Panc1 (cell line): ENCODE data around the gene OSCAR. TPM values are rescaled to one million over a fixed set of nuclear protein-coding genes. Genes with fewer than 3 reads are reported as not detected.
"Not testable (repeated sequence)": the region's sequence is repeated elsewhere in the genome, so short reads cannot be mapped to it uniquely, and the experiment has no call there.

Source experiments
- ATAC-seq: fragments of 200-7000 bp; cut with Tn5 transposase; 2 replicates; pipeline ENCODE4 v1.9.1; 2020; ENCODE audit warnings: mild to moderate bottlenecking, moderate library complexity
- BruUV-seq: library from RNA; stranded (reverse); fragments of 400-500 nt; replicated peaks from 2 replicates; lab custom pipeline; 2021; lab: Mats Ljungman, UMichigan
- CTCF ChIA-PET: fragments of 300-600 bp; sonication (Branson Sonifier 250); formaldehyde crosslinking; loops from one replicate; lab custom pipeline; 2022; ENCODE audit warnings: antibody characterized with exemption; lab: Charles Lee
- POLR2A ChIA-PET: fragments of 300-600 bp; sonication (Branson Sonifier 250); formaldehyde crosslinking; loops from one replicate; lab custom pipeline; 2022; ENCODE audit warnings: antibody characterized with exemption; lab: Charles Lee
- DNase-seq: peaks from one replicate; pipeline ENCODE4 v3.0.0-alpha.2; 2010; ENCODE audit warnings: low read depth, low spot score
- H3K27ac ChIP-seq: 2 replicates; pipeline ENCODE4 v1.5.1; 2011; ENCODE audit warnings: mild to moderate bottlenecking, low read length, inconsistent platforms
- H3K27me3 ChIP-seq: fragments of 200-500 bp; sonication (Bioruptor generic); 2 replicates; pipeline ENCODE4 v1.6.0; 2014; ENCODE audit warnings: low read length, inconsistent platforms; ENCODE audit not compliant: control insufficient read depth, insufficient read depth
- H3K36me3 ChIP-seq: fragments of 200-500 bp; sonication (Bioruptor generic); 2 replicates; pipeline ENCODE4 v1.5.1; 2014; ENCODE audit warnings: inconsistent platforms, mild to moderate bottlenecking, low read length, moderate library complexity; ENCODE audit not compliant: control insufficient read depth, insufficient read depth
- H3K4me1 ChIP-seq: 2 replicates; pipeline ENCODE4 v1.5.1; 2011; ENCODE audit warnings: inconsistent platforms, mild to moderate bottlenecking, low read length, moderate library complexity; ENCODE audit not compliant: control insufficient read depth, insufficient read depth
- H3K4me3 ChIP-seq, 2 experiments: 2 replicates each; pipeline ENCODE4 v1.5.1; 2011 to 2012; ENCODE audit warnings: low read depth in 2 of 2, low read length in 2 of 2, mild to moderate bottlenecking in 2 of 2, inconsistent platforms in 1 of 2, moderate library complexity in 1 of 2
- H3K9me3 ChIP-seq: fragments of 200-500 bp; sonication (Bioruptor generic); 2 replicates; pipeline ENCODE4 v1.5.1; 2014; ENCODE audit warnings: low read depth, mild to moderate bottlenecking, inconsistent platforms, low read length, moderate library complexity; ENCODE audit not compliant: control insufficient read depth, insufficient read depth
- CTCF ChIP-seq: fragments of 450-650 bp; IDR thresholded peaks from 2 replicates; pipeline ENCODE4 v1.5.1; 2017; ENCODE audit warnings: mild to moderate bottlenecking
- POLR2AphosphoS5 ChIP-seq: IDR thresholded peaks from 2 replicates; pipeline ENCODE4 v1.6.1; 2012; ENCODE audit warnings: mild to moderate bottlenecking, low read depth, low read length, moderate library complexity
- REST ChIP-seq, 2 experiments: IDR thresholded peaks; 2 replicates each; pipeline ENCODE4 v1.6.1; 2011 to 2012; ENCODE audit warnings: low read depth in 2 of 2, control low read depth in 1 of 2, low read length in 1 of 2, mild to moderate bottlenecking in 1 of 2, moderate library complexity in 1 of 2; ENCODE audit not compliant: insufficient read depth in 1 of 2
- SIN3A ChIP-seq: IDR thresholded peaks from 2 replicates; pipeline ENCODE4 v1.6.1; 2012; ENCODE audit warnings: low read depth, mild to moderate bottlenecking, low read length, moderate library complexity, borderline replicate concordance; ENCODE audit not compliant: insufficient read depth
- TCF7L2 ChIP-seq: IDR thresholded peaks from 2 replicates; pipeline ENCODE4 v1.6.1; 2011; ENCODE audit warnings: mild to moderate bottlenecking, low read depth, low read length, inconsistent platforms
- in situ Hi-C: cut with HindIII; loops from 2 replicates; pipeline ENCODE4 v1.10.0; 2016; ENCODE audit warnings: low sequenced_read_pairs, low pct_unique_long_range_greater_than_20kb
- intact Hi-C: fragments of 100-400 bp; cut with micrococcal nuclease; formaldehyde crosslinking; loops from one replicate; pipeline ENCODE4 v1.10.0; 2022; ENCODE audit not compliant: unreplicated experiment
- total RNA-seq: library from RNA; stranded (reverse); gene quantifications from one replicate; pipeline ENCODE4 v1.2.1, GENCODE V29; 2021; ENCODE audit not compliant: unreplicated experiment

The OSCAR gene
- total RNA-seq, 1 experiment from 2014 or later, result 6.8 TPM

- no TSS peak for BruUV-seq
- Histone ChIP-seq H3K9me3 (no peaks in the 10 kb centered on the region), H3K36me3 (no peaks in the 10 kb centered on the region; the same call in 1 of the 2 replicates), H3K4me3 (peak within 1 kb of the TSS; percentile 56 to 96), H3K27me3 (no peaks in the 10 kb centered on the region), H3K4me1 (peaks cover 9% of the 10 kb centered on the region; the same call in 1 of the 2 replicates), H3K27ac (peak within 1 kb of the TSS; percentile 96)
- ChIA-PET CTCF (no interaction called here), POLR2A (interaction anchor here (0.7 kb wide), 1 partner anchor 1323 kb away, joined by 4 read pairs; no protein-coding TSS in a partner anchor)
- DNase-seq, result peak; percentile 95
- in situ Hi-C loops (no loop called here), intact Hi-C loops (no loop called here)
- ATAC-seq, result peak; percentile 96
- peak in 1 of 2 experiments; percentile 66; a peak in 1 of 4 replicates for TF ChIP-seq REST (IDR thresholded peaks at IDR 0.05; ENCODE audit: insufficient read depth in 1 of 2, low read depth in 2 of 2, low read length in 1 of 2)
- no peak for TF ChIP-seq CTCF
- TF ChIP-seq SIN3A, result peak; percentile 68; the same call in 1 of the 2 replicates
- TF ChIP-seq TCF7L2, result peak; percentile 35; the same call in 1 of the 2 replicates
- peak; percentile 94 for TF ChIP-seq POLR2AphosphoS5
These were observed 2.0 kb upstream of the OSCAR start, which contains the start of gene NDUFA3 for GRCh38 chr19:54102421-54103169. TSS of gene NDUFA3 (plus strand) at chr19:54102855. CDS start at chr19:54102879, 24 bp downstream.

GRCh38 chr19:54099903-54100255, 724 bp downstream of the OSCAR start:
- H3K27me3 ChIP-seq, H3K4me3 ChIP-seq, CTCF ChIA-PET, in situ Hi-C loops, H3K9me3 ChIP-seq, BruUV-seq, DNase-seq, ATAC-seq, H3K36me3 ChIP-seq, POLR2A ChIA-PET: not testable (repeated sequence)
- peaks cover 19% of the 10 kb centered on the region for H3K4me1 ChIP-seq
- H3K27ac ChIP-seq, result peak overlapping the region; percentile 77
- intact Hi-C loops, result loop anchor here (5.0 kb wide), 1 partner anchor 68 kb away; no protein-coding TSS in a partner anchor
